Amygdala (tissue), 56 donors: ENCODE results near the gene NUP155.
"Not testable (repeated sequence)": the region's sequence is repeated elsewhere in the genome, so short reads cannot be mapped to it uniquely, and the experiment has no call there.

Experiments used
- DNase-seq, 56 donors: peaks; one replicate each; lab custom pipeline; 2025; lab: John Stamatoyannopoulos, UW

Gene NUP155

DNA sequence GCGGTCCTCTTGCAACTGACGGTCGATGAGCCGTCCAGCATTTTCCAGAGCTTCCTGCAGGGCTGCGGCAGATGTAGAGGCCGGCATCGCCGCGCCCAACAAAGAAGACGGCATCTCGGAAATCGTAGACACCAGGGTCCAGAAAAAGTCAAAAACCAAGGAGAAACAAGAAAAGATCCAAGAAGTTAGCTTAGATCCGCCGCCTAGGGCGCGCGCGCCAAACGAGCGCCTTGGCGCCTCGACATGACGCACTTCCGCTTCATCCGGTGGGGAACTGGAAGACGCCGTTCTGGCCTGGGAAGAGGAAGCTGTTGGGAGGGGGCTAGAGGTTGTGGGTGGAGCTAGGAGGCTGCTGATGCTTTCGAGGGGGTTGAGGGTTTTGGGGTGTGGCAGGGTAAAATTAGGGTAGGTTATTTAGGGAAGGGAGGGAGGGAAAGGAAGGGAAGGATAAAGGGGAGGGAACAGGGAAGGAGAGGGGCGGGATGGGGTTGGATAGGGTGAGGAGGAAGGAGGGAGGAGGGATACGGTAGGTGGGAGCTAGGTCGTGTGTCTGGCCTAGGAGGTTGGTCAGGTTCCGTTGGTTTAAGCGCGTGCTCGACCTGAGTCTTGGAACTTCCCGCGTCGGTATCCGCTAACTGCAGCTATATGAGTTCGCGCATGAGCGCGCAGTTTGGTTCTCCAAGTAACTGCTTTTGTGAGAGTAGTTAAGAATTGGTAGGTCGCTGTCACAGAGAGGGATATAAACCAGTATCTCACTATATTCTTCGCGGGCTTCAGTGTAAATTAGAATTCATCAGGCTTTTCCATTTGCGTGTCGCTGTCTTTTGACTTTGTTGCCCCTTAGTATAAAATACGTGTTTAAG, at the start of gene NUP155:
TSS of gene NUP155 (minus strand) at position 243 of the 863 bp plus-strand sequence. CDS start at position 114, 129 bp downstream.
- DNase-seq: peak; percentile 47 to 95 (median 88)

DNA sequence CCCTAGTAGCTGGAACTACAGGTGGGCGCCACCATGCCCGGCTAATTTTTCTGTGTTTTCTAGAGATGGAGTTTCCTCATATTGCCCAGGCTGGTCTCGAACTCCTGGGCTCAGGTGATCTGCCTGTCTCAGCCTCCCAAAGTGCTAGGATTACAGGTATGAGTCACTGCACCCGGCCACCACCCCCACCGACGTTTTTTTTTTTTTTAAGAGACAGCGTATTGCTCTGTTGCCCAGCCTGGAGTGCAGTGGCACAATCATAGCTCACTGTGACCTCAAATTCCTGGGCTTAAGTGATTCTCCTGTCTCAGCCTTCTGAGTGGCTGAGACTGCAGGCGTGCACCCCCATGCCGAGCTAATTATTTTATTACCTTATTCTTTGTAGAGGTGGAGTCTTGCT, 46.4 kb upstream of the NUP155 start:
- no peak for DNase-seq

DNA sequence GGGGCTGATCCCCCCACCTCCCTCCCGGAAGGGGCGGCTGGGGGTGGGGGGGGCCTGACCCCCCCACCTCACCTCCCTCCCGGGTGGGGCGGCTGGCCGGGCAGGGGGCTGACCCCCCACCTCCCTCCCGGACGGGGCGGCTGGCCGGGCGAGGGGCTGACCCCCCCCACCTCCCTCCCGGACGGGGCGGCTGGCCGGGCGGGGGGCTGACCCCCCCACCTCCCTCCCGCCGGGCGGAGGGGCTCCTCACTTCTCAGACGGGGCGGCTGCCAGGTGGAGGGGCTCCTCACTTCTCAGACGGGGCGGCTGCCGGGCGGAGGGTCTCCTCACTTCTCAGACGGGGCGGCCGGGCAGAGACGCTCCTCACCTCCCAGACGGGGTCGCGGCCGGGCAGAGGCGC, 44.5 kb upstream of the NUP155 start:
- not testable (repeated sequence) for DNase-seq

DNA sequence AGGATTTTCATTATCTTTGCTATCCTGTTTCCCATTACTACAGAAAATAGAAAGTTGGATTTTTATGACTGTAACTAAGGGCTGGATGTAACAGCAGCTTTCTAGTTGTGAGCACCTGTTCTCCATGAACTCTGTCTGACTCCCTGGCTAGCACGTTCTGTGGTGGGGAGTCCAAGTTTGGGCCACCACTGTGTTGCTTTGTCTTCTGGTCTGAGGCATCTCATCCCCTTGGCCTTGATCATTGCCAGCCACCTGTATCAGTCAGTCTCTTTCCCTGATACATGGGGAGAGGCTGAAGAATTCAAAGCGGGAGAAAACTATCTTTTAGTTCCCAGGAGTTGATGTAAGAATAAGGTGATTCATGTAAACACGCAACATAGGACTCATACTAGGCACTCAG, 41.6 kb upstream of the NUP155 start:
- DNase-seq: no peak

DNA sequence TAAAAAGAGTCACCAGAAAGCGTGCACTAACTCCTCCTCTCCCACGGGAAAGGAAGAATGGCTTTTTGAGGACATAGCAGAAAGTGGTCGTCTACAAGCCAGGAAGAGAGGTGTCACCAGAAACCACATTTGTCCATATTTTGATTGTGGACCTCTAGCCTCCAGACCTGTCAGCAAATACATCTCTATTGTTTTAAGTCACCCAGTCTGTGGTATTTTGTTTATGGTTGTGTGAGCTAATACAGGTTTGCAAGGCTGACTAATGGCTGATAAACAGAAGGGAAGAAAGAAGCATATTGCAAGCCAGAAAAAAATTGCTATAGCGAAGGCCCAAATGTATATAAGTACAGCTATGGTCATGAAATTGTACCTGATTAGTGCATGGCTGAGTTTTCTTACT, 29.6 kb upstream of the NUP155 start:
- DNase-seq: no peak

DNA sequence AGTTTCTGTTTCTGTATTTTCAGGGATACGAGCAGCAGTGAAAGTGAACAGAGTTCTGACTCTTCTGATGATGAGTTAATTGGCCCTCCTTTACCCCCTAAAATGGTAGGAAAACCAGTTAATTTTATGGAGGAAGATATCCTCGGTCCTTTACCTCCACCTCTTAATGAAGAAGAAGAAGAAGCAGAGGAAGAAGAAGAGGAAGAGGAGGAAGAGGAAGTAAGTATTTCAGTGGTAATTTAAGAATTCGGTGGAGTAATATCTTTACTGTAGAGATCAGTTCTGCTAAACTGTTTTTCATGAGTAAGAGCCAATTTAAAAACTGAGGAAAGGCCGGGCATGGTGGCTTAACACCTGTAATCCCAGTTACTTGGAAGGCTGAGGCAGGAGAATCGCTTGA, 25.4 kb upstream of the NUP155 start:
- DNase-seq: no peak

DNA sequence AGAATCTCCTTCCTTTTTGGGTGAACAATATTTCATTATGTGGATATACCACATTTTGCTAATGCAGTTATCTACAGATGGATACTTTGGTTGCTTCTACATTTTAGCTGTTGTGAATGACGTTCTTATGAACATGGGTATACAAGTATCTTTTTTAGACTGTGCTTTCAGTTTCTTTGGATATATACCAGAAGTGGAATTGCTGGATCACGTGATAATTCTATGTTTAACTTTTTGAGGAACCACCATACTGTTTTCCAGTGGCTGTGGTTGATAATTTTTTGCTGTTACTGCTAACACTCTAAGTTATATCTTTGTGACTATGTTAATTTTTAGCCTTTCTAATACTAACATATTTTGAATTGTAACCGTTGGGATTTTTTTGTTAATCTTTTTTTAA, 20.7 kb upstream of the NUP155 start:
- DNase-seq: no peak

DNA sequence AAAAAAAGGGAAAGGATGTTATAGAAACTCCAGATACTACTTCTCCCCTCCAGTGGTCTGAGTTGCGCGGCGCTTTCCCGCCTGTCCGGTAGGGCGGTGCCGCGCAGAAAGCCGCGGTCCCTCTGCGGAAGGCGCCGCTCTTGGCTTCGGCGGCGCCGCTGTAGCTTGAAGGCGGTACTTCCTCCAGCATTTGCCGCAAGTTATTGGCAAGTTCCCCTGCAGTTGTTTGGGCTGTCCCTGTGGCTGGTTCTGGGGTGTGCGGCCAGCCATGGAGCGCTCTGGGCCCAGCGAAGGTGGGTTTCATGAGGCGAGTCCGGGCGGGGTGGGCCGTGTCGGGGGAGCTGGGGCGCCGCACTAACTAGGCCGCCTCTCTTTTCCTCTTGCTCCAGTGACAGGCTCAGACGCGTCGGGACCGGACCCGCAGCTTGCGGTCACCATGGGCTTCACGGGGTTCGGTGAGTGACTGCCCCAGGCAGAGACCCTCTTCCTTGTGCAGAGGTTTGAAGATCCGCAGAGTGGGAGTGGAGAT, 8.3 kb upstream of the NUP155 start, which contains the start of gene WDR70:
TSS of gene WDR70 (plus strand) at position 219 of the 529 bp plus-strand sequence. CDS start at position 269, 50 bp downstream.
- DNase-seq: peak; percentile 14 to 91 (median 78)

DNA sequence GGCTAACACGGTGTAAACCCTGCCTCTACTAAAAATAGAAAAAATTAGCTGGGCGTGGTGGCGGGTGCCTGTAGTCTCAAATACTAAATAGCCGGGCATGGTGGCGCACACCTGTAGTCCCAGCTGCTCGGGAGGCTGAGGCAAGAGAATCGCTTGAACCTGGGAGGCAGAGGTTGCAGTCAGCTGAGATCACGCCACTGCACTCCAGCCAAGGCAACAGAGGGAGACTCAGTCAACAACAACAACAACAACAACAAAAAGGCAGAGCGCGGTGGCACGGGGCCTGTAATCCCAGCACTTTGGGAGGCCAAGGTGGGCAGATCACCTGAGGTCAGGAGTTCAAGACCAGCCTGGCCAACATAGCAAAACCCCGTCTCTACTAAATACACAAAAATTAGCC, 7.2 kb upstream of the NUP155 start:
- DNase-seq: not testable (repeated sequence)

DNA sequence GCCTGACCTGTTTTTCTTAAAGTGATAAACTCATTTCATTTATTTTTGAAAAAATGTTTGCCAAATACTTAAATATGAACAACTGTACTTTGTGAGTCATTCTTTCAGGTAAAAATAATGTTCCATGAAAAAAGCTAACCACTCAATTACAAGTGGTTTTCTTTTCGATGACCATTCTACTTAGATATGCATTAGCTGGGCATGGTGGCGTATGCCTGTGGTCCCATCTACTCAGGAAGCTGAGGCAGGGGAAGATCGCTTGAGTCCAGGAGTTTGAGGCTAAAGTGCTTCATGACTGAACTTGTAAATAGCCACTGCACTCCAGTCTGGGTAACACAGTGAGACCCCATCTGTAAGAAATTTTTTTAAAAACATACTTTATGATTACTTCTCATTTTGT, 4.2 kb upstream of the NUP155 start:
- no peak for DNase-seq

DNA sequence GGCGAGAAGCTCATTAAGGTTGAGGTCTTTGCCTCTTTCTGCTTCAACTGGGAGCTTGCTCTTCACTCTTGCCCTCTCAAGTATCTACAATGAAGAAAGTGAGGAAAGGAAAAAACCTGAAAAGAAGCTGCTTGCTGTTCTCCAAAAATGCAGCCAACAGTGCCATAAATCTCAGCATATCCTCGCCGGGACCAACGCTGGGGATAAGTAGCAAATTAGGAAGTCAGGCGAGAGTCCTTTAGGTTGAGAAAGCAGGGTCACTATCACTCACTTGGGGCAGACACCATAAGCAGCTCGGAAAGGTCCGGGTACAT, 399 bp downstream of the NUP155 start:
- no peak for DNase-seq

DNA sequence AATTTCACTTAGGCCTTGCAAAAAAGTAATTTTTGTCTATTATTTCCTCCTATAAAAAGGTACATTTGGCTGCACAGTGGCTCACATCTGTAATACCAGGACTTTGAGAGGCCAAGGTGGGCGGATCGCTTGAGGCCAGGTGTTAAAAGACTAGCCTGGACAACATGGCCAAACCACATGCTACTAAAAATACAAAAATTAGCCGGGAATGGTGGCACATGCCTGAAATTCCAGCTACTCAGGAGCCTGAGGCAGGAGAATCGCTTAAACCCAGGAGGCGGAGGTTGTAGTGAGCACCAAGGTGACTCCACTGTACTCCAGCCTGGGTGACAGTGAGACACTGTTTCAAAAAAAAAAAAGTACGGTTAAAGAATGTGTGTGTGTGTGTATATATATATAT, 15.7 kb downstream of the NUP155 start:
- DNase-seq: no peak

DNA sequence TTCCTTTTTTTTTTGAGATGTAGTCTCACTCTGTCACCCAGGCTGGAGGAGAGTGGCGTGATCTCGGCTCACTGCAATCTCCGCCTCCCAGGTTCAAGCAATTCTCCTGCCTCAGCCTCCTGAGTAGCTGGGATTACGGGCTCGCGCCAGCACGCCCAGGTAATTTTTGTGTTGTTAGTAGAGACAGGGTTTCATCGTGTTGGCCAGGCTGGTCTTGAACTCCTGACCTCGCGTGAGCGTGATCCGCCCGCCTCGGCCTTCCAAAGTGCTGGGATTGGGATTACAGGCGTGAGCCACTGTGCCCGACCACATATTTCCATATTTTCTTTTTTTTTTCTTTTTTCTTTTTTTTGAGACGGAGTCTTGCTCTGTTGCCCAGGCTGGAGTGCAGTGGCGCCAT, 28.2 kb downstream of the NUP155 start:
- DNase-seq: not testable (repeated sequence)

DNA sequence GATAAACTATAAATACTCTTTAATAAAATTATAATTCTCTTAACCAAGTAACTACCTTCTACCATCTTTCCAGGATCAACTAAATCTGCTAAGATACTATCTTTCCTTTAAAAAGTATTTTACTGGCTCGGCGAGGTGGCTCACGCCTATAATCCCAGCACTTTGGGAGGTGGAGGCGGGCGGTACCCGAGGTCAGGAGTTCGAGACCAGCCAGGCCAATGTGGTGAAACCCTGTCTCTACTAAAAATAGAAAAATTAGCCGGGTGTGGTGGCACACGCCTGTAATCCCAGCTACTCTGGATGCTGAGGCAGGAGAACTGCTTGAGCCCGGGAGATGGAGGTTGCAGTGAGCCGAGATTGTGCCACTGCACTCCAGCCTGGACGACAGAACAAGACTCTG, 36.2 kb downstream of the NUP155 start:
- not testable (repeated sequence) for DNase-seq

DNA sequence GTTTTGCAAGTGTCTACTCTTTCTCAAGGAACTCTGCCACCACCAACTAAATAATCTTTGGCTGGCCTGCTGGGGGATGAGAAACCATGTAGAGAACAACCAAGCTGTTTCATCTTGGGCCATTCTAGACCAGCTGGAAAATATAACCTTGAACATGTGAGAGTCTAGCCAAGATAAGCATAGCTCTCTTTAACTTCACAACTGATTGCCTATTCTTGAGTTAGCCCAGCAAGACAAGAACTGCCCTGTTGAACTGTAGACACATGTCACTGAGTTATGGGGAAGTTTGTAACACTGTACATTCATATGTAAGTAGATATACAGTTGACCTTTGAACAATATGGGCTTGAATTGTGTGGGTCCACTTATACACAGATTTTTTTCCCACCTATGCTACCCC, 44.4 kb downstream of the NUP155 start:
- no peak for DNase-seq

DNA sequence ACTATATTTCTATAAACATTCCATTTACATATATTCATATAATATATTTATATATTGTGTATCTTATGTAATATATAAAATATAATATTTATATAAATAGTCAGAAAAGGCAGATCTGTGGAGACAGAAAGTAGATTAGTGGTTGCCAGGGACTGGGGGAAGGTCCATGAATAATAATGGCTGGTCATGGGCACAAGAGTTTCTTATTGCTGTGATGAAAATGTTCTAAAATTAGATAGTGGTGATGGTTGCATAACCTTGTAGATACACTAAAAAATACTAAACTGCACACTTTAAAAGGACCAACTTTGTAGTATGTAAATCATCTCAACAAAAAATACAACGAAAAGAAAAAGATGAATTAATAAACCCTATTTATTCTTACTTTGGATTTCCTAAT, 47.3 kb downstream of the NUP155 start:
- DNase-seq: no peak

DNA sequence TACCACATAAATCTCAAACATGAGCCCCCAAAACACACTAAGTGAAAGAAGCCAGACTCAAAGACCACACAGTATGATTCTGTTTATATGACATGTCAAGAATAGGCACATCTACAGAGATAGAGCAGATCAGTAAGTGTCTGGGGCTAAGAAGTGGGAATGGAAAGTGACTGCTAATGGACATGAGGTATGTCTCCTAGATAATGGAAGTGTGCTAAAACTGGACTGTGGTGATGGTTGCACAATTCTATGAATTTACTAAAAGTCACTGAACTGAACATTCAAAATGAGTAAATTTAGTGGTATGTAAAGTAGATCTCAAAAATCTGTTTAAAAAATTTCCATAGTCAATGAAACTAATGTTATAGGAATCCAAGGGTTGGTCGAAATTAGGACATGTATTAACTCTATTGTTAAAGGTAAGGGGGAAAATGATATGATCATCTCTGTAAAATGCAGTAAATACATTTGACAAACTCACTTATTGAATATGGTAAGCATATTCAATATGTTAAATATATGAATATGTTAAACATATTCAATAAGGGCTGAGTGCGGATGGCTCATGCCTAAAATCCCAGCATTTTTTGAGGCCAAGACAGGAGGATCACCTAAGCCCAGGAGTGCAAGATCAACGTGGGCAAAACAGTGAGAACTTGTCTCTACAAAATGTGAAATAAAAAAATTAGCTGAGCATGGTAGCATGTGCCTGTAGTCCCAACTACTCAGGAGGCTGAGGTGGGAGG, 51.7 kb downstream of the NUP155 start:
- DNase-seq: no peak

DNA sequence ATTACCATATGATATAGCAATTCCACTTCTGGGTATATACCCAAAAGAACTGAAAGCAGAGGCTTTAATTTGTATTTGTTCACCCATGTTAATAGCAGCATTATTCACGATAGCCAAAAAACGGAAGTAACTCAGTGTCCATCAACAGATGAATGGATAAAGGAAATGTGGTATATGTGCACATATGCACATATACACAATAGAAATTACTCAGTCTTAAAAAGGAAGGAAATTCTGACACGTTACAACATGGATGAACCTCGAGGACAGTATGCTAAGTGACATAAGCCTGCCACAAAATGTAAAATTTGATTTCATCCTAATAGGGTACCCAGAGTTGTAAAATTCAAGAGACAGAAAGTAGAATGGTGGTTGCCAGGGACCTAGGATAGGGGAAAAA, 54.9 kb downstream of the NUP155 start:
- no peak for DNase-seq

DNA sequence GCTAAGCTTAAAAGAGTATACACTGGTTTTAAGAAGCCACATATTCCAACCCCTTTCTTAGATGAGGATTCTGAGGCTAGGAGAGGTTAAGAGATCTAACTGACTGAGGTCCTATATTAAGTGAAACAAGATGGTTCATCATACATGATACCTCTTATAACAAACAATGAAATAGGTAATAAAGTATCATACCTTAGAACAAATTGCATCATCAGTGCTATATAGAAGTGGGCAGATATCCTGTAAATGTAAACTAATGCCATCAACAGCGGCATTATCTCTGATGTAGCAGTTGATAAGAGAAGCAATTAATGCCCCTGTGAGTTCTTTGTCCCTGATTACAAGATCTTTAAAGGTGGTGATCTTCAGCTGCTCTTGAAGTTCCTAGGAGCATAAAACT, 60.5 kb downstream of the NUP155 start:
- DNase-seq: no peak

DNA sequence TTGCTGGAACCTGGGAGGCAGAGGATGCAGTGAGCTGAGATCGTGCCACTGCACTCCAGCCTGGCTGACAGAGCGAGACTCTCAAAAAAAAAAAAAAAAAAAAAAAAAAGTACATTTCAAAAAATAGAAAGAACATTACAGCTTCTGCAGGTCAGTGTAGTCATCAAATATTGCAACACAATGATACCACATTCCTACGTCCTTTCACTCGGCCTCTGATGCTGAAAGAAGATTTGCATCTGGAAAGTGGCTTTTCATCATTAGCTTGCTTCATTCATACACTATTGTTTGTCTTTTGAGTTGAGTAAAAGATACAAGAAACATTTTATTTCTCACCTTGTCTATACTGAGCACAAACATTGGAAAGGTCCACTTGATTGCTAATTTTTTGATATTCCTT, 62.1 kb downstream of the NUP155 start:
- no peak for DNase-seq

DNA sequence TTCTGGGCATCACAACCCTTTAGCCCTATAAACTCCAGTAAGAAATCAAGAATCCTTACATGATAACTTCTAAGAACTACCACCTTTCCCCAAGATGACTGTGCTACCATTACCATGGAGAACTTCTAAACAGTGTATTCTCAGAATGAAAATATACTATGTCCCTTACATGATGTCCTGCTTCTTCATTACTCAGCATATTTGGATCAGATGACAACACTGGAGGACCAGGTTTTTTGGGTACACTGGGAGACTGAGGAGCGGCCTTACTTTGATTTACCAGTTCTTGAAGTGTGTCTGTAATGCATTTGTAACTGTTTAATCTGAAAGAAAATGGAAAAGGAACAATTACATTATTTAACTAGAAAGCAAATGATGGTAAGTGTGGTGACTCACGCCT, 66.0 kb downstream of the NUP155 start:
- DNase-seq: no peak

DNA sequence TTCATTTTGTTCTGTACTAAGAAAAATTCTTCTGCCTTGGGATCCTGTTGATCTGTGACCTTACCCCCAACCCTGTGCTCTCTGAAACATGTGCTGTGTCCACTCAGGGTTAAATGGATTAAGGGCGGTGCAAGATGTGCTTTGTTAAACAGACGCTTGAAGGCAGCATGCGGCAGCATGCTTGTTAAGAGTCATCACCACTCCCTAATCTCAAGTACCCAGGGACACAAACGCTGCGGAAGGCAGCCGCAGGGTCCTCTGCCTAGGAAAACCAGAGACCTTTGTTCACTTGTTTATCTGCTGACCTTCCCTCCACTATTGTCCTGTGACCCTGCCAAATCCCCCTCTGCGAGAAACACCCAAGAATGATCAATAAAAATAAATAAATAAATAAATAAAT, 74.6 kb downstream of the NUP155 start:
- not testable (repeated sequence) for DNase-seq
